GM18505 (cell line): ENCODE data around the gene MLF2.

Source experiments
- ATAC-seq: cut with Tn5 transposase; IDR thresholded peaks from one replicate; pipeline ENCODE4 v1.9.1; 2021; ENCODE audit not compliant: unreplicated experiment
- POLR2A ChIP-seq: IDR thresholded peaks from 4 replicates; pipeline ENCODE4 v1.6.1; 2011; ENCODE audit warnings: borderline replicate concordance; ENCODE audit not compliant: insufficient read depth, insufficient read length; ENCODE audit errors: extremely low read depth

MLF2 gene

GRCh38 chr12:6752921-6753771, at the start of gene MLF2:
Gene MLF2 (minus strand): TSS chr12:6753141. CDS start chr12:6752334, 807 bp downstream.
- ATAC-seq = peak; percentile 77
- TF ChIP-seq POLR2A = peak; percentile 87

- TF ChIP-seq POLR2A = no peak
- ATAC-seq = no peak
These were observed 46.2 kb upstream of the MLF2 start for GRCh38 chr12:6799147-6799546.

- ATAC-seq = no peak
- TF ChIP-seq POLR2A = no peak
These were observed 43.6 kb upstream of the MLF2 start for GRCh38 chr12:6796576-6796975.

- TF ChIP-seq POLR2A = no peak
These were observed 42.1 kb upstream of the MLF2 start for GRCh38 chr12:6795088-6795487.

GRCh38 chr12:6792522-6793201, 39.7 kb upstream of the MLF2 start:
- ATAC-seq = no peak
- TF ChIP-seq POLR2A = no peak

More at GRCh38 chr12:6795088-6795487, 42.1 kb upstream of the MLF2 start:
- no peak for ATAC-seq

GRCh38 chr12:6791931-6792520, 39.1 kb upstream of the MLF2 start:
- TF ChIP-seq POLR2A = no peak
- ATAC-seq = no peak

- ATAC-seq = no peak
- no peak for TF ChIP-seq POLR2A
These were observed 37.7 kb upstream of the MLF2 start for GRCh38 chr12:6790496-6791150.

GRCh38 chr12:6788972-6789924, 36.3 kb upstream of the MLF2 start, which contains the start of gene CD4:
Gene CD4 (plus strand): TSS chr12:6789528. CDS start chr12:6800139, 10,611 bp downstream.
- ATAC-seq = no peak
- no peak for TF ChIP-seq POLR2A

- no peak for TF ChIP-seq POLR2A
- ATAC-seq = no peak
These were observed 34.4 kb upstream of the MLF2 start for GRCh38 chr12:6787309-6787708.

- no peak for TF ChIP-seq POLR2A
- no peak for ATAC-seq
These were observed 33.6 kb upstream of the MLF2 start for GRCh38 chr12:6786416-6787094.

- no peak for ATAC-seq
- no peak for TF ChIP-seq POLR2A
These were observed 31.8 kb upstream of the MLF2 start for GRCh38 chr12:6784761-6785160.

GRCh38 chr12:6784296-6784695, 31.4 kb upstream of the MLF2 start:
- no peak for TF ChIP-seq POLR2A
- ATAC-seq = no peak

- no peak for TF ChIP-seq POLR2A
- no peak for ATAC-seq
These were observed 30.9 kb upstream of the MLF2 start for GRCh38 chr12:6783828-6784227.
